Activated CD4-positive, alpha-beta T cell treated with anti-CD3 and anti-CD28 coated beads for 24 hours (primary cell): ENCODE results near the gene FZD7.

Experiments used
- DNase-seq, 2 donors: peaks; one replicate each; pipeline ENCODE4 v3.0.0-alpha.2; 2020; ENCODE audit warnings: low read depth in 2 of 2

Gene FZD7

DNA sequence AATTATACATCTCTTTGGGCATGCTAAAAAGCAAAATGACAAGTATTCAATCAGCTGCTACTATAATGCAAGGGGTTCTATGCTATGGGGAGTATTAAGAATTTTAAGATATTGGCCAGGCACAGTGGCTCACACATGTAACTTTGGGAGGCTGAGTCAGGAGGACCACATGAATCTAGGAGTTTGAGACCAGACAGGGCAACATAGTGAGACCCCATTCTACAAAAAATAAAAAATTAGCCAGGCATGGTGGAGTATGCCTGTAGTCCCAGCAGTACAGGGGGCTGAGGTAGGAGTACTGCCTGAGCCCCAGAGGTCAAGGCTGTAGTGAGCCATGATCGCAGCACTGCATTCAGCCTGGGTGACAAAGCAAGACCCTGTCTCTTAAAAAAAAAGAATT is 33.9 kb downstream of the FZD7 start:
- DNase-seq: no peak

DNA sequence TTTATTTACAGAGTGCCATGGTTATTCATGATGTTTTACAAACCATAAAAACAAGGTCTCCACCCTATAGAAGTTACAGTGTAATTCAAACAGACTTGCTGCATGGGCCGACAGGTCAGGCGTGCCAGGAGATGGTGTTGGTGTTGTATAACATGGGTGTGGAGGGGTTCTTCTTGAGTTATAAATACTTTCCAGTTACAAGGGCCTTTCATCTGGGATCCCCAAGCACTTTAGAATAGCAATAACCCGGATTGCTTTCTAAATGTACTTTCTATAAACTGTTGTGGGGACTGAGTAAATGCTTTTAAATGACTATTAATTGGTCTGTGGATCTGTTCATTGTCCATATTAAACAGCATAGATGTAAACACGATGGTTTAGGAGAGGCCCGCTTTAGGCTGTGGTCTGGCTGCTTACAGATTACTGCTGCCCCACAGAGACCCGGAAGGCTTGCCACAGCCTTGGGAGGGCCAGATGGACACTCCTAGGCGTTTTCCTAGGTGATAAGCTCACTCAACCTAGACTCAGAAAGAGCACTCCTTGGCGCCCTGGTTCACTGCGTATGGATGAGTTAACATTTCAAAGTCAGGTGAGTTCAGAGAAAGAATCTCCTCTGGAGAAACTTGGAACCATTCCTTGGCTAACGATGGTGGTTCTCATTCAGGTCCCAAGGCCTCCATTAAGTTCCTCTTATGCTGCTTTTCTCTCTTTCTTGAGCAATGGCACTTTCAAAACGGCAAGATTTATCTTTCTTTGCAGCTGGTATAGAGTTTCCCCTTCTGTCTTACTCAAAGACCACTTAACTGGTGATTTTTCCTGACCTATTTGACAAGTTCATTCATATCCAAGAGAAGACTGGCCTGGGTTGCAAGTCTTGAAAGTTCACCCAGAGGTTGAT is 35.8 kb downstream of the FZD7 start:
- DNase-seq: no peak

GRCh38 chr2:202071107-202071506 is 37.5 kb downstream of the FZD7 start:
- no peak for DNase-seq

GRCh38 chr2:202072226-202072625 is 38.6 kb downstream of the FZD7 start:
- DNase-seq: no peak

DNA sequence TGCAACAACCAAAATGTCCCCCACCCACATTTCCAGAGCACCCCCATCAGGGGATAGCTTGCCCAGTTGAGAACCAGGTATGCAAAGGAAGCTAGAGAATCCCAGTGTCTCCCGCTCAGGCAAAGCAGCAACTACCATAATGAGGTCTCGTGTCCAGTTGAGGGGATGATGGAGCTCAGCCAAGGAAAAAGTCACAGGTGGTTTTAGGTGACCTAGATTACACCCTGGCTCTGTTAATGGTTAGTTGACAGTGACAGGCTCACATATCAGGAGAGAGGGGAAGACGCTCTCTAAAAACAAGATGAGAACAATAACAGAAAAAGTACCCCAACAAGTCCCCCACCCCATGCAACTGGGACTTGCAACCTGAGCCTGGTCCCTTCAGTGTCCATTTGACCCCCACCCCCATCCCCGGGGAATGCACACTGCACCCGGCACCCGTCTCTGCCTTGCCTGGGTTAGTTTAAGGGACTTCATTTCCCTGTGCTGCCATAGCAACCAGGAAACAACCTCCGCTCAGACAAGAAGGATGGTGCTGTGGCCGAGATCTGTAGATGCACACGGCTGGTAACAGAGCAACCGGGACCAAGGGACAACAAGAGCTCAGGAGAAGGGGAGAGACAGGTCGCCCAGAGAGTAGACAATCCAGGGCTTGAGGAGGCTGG is 39.2 kb downstream of the FZD7 start, which contains the start of gene KIAA2012:
KIAA2012 (plus strand) TSS at position 519 of the 665 bp plus-strand sequence. CDS start 373 bp downstream, outside the sequence.
- no peak for DNase-seq

- DNase-seq: no peak
These were observed 40.7 kb downstream of the FZD7 start for GRCh38 chr2:202074324-202074723.

- no peak for DNase-seq
These were observed 45.7 kb downstream of the FZD7 start for GRCh38 chr2:202079310-202079709.

DNA sequence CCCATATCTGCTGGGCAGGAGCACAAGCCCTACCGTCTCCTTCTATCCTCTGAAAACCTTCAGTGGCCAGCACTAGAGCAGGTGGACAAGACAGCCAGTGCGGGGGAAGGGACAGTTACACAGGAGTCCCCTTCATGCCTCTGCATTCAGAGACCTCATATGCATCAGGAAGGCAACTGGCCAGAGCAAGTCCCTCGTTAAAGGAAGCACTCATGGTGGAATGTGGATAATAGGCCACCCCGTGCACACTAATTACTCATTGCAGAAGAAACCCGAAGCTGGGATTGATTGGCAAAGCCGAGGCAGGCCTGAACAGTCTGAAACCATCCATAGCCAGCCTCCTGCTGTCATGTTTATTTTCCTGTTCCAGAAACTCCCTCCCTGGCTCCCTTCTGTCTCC is 50.6 kb downstream of the FZD7 start:
- DNase-seq: no peak
